Measurements from ENCODE around the gene MCF2L2. TPM values are rescaled to one million over a fixed set of nuclear protein-coding genes. Genes with fewer than 3 reads are reported as not detected.

MCF2L2 gene
- total RNA-seq, 1 donor from 2014 or later: 0.89 TPM

DNA sequence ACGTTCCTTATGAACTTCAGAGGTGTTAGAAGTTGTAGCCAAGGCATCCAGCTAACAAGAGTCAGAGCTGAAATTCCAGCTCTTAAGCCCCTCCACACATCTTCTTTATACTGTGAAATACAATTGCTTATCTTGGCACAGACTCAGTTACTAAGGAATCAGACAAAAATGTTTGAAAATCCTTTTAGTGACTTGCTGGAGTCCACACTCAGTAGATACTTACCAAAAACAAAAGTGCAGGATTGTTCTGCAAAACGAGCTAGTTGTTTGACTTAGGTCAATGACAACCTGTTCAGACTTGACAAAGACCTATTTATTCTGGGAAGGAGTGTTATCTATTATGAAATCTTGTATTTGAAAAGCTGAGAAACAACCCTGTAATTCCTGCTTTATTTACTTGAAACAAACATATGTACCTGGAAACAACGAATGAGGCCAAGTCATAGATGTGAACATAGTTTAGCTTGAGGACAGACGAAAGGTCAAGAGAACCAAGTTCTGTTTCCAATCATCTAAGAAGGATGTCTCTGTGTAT, 136.9 kb downstream of the MCF2L2 start:
- peak; percentile 7 for DNase-seq

DNA sequence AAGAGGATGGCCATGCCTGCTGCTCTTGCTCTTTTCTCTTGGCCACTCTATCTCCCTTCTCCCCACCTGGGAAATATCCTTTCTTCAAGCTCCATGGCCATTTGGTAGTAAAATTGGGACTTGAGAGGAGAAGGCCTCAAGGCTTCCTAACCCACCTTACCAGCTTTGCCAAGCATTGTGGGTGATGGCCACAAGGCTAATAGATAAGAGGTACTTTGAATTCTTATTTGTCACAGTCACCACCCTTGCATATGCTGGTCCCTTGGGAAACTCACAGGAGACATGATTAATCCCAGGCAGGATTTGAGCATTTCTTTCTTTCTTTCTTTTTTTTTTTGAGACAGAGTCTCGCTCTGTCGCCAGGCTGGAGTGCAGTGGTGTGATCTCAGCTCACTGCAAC, 138.2 kb downstream of the MCF2L2 start:
- no peak for DNase-seq

- DNase-seq: no peak
Observed at GRCh38 chr3:183288117-183288516, 140.3 kb downstream of the MCF2L2 start.

GRCh38 chr3:183287301-183287971, 141.0 kb downstream of the MCF2L2 start:
- DNase-seq: no peak

DNA sequence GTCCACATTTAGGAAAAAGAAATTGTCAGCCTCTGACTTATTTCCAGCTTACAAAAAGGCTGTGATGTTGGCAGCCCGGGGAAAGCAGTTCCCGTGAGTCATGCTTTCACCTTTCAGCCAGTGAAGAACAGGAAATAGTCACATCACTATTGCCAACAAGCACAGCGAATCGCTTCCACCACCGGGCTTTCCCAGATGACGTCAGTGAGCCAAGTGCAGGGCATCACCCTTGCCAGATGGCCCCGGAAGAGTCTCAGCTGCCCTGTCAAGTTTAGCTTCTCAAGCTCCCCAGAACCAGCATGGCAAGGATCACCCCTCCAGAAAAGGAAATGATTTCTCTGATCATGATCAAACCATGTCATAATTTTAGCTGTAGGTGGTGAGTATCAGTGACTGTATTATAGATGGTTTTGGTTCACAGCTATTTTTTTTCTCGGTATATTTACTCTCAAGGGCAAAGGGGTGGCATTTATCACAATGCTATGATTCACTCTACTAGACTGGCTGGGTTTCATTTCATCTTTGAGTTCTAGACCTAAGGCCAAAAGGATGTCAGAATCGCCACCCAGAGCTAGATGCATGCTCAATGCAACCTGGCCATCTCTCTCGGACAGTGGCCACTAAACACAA, 142.5 kb downstream of the MCF2L2 start:
- DNase-seq: peak; percentile 45

DNA sequence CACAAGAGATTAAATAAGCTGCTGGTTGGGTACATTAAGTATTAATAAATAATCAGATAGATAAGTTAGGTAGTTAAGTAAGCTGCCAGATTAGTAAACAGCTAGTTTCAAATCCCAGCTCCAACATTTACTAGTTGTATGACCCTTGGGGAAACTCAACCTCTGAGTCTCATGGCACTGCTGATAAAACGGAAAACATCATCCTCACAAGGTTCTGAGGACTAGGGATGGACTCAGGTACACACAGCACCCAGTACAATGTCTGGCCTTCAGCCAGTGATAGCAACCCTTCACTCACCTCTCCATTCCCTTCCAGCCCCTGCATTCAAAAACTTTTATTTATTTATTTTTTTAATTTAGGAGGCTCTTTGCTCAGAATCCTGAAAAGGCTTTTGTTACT, 143.1 kb downstream of the MCF2L2 start:
- no peak for DNase-seq

- no peak for DNase-seq
Observed at GRCh38 chr3:183284570-183284969, 143.8 kb downstream of the MCF2L2 start.

DNA sequence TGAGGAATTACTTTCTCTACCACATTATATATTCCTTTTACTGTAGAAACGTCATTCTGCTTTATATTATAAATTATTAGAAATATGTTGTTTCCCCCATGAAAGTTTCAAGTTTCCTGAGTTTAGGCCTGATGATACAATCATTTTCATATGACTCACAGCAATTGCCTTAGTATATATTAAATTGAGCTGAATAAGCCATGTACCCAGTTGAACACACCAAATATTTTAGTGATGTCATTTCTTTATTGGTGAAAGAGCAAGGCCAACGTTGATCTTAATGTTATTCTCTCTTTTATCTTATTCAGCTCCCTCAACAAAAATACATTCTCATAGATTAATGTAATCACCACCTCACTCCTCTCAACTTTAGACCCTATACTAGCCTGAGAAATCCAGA, 144.5 kb downstream of the MCF2L2 start:
- no peak for DNase-seq

GRCh38 chr3:183281126-183281797, 147.2 kb downstream of the MCF2L2 start:
- DNase-seq: no peak

- no peak for DNase-seq
Observed at GRCh38 chr3:183279371-183279770, 149.0 kb downstream of the MCF2L2 start.

DNA sequence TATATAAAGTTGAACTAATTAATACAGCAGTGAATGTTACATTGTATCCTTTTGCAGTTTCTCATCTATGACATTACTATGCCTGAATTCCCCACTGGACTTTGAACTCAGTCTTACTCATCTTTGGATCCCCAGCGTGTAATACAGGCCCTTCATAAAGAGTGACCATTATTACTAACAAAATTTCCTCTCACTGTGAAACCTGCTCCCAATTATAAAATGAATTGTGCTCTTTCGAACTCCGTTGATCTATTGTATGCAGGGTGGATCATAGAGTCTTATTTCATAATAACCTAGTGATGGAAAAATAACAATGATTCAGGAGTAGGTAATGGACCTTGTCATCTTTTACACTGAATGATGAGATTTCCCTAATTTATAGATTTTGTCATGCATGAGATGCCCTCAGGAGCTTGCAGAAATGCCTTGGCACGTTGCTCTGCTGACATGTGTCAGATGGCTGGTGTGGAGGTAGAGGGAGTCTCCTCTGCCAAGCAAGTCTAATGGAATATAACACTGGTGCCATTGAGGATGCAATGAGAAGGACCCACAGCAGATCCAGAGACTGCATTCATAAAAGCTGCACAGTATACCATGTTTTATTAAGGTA, 149.8 kb downstream of the MCF2L2 start:
- no peak for DNase-seq

DNA sequence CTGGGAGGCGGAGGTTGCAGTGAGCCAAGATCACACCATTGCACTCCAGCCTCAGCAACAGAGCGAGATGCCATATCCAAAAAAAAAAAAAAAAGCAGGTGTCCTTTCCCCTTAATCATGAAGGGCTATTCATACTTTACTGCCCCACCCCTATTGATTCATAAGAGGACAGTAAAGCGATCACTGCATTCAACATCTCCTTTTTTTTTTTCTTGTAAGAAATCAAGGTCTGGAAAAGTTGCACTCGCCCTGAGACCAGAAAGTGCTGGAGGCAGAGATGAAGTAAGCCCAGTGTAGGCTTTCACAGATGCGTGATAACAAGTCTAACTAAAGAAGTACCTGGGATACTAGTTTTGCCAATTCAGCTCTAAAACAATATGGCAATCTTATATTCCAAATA, 151.2 kb downstream of the MCF2L2 start:
- DNase-seq: no peak

DNA sequence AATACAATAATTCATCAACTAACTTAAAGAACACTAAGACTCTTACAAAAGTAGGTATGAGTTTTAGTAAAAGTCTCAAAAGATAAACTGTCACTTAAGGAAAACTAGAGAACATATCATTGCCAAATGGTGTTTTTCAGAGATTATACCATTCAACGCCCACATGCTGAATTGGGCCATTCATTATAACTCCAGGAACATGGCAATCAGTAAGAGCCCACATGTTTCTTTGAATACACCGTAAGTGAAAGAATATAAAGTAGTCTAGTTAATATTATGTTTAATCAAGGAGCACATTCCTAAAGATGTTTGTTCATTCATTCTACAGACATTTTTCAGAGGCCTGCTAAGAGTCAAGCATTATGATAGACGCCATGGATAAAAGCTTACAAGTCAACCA, 152.5 kb downstream of the MCF2L2 start:
- DNase-seq: no peak

DNA sequence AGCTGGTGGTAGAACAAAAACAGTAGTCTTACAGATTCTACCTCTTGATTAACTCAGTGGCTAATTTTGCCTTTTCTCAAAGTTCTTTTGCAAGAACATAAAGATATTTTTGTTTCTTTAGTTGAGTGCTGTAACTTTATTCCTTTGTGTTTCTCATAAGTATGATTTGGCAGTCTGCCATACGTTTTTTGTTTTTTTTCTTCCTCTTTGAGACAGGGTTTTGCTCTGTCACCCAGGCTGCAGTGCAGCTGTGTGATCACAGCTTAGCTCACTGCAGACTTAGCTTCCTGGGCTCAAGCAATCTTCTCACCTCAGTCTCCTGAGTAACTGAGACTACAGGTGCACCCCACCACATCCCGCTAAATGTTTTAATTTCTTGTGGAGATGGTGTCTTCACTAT, 153.0 kb downstream of the MCF2L2 start:
- DNase-seq: peak; percentile 24

DNA sequence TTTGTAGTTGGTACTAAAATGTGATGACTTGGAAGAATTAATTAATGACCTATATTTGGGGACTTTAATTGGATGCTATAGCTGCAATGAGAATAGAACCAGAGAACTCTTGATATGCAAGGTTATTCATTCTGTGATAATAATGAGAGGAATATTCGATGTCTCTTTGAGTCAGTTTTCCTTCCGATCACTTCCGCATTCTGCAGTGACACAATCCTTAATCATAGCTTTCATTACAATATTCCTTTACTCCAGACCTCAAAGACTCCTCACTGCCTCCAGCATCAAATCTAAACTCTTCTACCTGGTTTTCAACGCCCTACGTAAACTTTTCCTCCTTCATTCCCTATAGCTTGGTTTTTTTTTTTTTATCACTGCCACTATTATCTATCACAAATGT, 153.8 kb downstream of the MCF2L2 start:
- no peak for DNase-seq

- DNase-seq: no peak
Observed at GRCh38 chr3:183272791-183273190, 155.6 kb downstream of the MCF2L2 start.

DNA sequence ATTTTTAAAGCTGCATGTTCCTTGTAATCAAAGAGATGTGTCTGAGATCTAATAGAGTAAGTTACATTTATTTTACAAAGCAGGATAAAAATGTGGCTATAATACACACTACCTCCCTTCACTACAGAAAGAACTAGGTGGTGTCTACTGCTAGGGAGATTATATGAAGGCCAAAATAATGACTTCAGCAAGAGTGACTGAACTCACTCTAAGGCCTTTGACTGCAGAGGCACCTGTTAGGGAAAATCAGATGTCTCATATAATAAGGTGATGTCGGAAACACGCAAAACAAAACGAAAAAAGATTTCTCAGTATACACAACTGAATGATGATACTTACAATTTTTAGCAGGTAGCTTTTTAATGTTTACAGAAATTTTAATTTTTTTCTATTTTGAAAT, 156.3 kb downstream of the MCF2L2 start:
- no peak for DNase-seq

DNA sequence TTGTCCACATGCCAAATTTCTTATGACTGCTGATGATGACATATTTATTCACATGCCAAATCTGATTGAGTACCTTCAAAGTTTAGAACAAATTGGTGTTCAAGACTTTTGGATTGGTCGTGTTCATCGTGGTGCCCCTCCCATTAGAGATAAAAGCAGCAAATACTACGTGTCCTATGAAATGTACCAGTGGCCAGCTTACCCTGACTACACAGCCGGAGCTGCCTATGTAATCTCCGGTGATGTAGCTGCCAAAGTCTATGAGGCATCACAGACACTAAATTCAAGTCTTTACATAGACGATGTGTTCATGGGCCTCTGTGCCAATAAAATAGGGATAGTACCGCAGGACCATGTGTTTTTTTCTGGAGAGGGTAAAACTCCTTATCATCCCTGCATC, 158.1 kb downstream of the MCF2L2 start:
- DNase-seq: no peak

- no peak for DNase-seq
Observed at GRCh38 chr3:183269345-183269744, 159.1 kb downstream of the MCF2L2 start.

GRCh38 chr3:183268366-183268765, 160.1 kb downstream of the MCF2L2 start:
- DNase-seq: no peak

DNA sequence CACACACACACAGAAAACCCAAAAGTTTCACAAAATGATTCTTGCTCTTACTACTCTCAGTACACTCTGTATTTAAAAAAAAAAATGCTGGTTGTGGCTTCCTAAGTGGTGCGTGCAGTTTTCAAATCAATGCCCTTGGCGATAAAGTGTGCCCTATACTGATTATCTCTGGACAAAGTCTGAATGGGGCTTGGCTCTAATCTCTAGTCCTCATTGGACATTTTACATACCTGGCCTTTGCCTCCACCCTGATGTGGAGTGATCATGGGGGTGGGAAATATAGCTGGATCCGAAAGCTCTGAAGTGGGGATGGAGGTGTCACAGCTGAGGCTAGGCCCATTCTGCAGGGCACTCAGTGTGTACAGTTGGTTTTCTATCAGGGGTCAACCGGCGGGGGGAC, 161.3 kb downstream of the MCF2L2 start:
- no peak for DNase-seq

DNA sequence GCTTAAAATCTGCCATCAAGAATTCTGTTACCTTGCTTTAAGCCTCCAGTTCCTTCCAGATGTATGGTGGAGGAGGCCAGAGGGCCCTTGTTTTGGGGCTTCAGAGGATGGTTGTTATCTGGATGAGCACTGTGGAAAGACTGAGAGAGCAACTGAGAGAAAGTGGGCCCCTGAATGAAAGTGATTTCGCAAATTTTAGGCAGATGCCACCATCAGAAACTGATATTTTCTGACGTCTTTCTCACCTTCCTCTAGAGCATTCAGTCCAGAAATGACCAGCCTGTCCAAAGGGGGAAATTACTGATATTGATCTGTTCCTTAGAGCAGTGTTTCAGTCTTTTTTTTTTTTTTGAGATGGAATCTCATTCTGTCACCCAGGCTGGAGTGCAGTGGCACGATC, 162.0 kb downstream of the MCF2L2 start:
- DNase-seq: no peak

DNA sequence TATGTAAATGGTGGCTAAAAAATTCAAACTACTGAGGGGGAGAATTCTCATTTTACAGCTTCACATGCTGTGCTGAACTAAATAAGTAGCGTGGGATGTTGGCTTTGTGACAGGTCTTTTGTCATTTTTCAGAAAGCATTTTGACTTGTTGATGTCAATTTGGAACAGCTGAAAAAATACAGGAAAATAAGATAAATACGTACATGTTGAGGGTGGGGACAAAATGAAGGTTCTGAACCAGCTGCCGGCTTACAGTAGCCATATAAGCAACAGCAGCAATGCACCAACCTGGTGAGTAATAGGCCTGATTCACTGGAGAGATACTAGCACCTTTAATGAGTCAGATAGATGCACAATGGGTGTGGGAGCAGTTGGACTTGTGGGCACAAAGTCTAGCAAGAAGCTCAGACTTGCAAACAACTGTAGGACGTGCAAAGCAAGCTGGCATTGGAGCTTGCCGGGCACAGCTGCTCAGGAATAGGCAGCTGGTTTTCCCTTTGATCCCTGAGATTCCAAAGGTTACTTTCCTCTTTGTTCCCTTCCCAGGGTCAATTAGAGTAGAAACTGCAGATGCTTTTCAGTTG, 162.5 kb downstream of the MCF2L2 start:
- DNase-seq: peak; percentile 20

Measured in skin of body (tissue), 2 donors.